ENCODE measurements around the gene DESI1.
"Not testable (repeated sequence)": the region's sequence is repeated elsewhere in the genome, so short reads cannot be mapped to it uniquely, and the experiment has no call there.

The DESI1 gene

DNA sequence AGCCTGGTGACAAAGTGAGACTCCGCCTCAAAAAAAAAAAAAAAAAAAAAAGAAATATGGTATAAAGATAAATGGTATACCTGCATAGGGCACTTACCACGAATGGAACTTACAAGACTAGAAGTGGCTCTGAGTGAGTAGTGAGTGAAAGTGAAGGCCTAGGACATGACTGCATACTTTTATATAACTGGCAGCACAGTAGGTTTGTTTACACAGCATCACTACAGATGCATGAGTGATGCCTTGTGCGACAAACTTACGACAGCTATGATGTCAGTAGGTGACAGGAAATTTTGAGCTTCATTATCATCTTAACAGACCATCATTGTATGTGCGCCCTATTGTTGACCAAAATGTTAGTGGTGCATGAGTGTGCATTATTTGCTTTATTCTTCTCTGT lies 17.9 kb upstream of the DESI1 start:
- in situ Hi-C loops (cut with HindIII; ENCODE audit: low pct_ligation_motif_present, low pct_unique_long_range_greater_than_20kb, low sequenced_read_pairs) = no loop called here
- no peak for DNase-seq

DNA sequence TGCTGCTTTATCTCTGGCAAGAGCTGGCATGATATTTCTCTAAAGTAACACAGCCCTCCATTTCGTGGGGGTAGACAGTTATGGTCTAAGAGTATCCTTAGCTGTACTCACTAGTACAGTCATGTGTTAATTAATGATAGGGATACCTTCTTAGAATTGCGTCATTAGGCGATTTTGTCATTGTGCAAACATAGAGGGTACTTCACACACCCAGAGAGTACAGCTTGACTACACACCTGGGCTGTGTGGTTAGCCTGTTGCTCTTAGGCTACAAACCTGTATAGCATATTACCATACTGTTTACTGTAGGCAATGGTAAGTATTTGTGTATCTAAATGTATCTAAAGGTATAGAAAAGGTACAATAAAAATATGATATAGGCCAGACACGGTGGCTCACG lies 17.3 kb upstream of the DESI1 start:
- in situ Hi-C loops (cut with HindIII; ENCODE audit: low pct_ligation_motif_present, low pct_unique_long_range_greater_than_20kb, low sequenced_read_pairs) = no loop called here
- DNase-seq = no peak

DNA sequence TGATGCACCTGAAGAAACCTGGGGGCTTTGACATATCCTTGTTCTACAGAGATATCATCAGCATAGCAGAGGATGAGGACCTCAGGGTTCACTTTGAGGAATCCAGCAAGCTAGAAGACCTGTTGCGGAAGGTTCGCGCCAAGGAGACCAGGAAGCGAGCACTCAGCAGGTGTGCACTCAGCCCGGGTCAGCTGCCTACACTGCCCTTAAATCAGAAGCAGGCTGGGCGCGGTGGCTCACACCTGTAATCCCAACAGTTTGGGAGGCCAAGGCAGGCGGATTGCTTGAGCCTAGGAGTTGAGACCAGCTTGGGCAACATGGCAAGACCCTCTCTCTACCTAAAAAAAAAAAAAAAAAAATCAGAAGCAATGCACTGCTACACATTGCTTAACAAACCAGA lies 16.8 kb upstream of the DESI1 start:
- in situ Hi-C loops (cut with HindIII; ENCODE audit: low pct_ligation_motif_present, low pct_unique_long_range_greater_than_20kb, low sequenced_read_pairs); DNase-seq: not testable (repeated sequence)

DNA sequence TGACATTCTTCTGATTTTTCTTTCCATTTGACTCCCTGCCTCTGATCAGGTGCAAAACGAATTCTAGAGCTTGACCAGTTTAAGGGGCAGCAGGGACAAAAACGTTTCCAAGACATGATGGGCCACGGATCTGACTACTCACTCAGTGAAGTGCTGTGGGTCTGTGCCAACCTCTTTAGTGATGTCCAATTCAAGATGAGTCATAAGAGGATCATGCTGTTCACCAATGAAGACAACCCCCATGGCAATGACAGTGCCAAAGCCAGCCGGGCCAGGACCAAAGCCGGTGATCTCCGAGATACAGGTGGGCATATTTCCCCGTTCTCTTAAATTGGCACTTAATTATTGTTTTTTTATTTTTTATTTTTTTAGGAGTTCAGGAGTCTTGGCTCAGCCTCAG lies 15.6 kb upstream of the DESI1 start:
- in situ Hi-C loops (cut with HindIII; ENCODE audit: low pct_ligation_motif_present, low pct_unique_long_range_greater_than_20kb, low sequenced_read_pairs) = no loop called here

DNA sequence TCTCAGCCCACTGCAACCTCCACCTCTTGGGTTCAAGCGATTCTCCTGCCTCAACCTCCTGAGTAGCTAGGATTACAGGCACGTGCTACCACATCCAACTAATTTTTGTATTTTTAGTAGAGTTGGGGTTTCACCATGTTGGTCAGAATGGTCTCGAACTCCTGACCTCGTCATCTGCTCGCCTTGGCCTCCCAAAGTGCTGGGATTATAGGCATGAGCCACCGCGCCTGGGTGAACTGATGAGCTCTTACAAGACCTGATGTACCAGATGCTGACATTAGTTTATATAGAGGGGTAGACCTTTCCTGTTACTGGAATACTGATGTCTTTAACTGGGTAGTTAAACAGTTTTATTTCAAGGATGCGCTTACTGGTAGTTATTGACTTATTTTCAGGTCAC lies 13.8 kb upstream of the DESI1 start:
- in situ Hi-C loops (cut with HindIII; ENCODE audit: low pct_ligation_motif_present, low pct_unique_long_range_greater_than_20kb, low sequenced_read_pairs); DNase-seq: not testable (repeated sequence)

More for the DNA sequence above, 15.6 kb upstream of the DESI1 start:
- peak; percentile 64 for DNase-seq

DNA sequence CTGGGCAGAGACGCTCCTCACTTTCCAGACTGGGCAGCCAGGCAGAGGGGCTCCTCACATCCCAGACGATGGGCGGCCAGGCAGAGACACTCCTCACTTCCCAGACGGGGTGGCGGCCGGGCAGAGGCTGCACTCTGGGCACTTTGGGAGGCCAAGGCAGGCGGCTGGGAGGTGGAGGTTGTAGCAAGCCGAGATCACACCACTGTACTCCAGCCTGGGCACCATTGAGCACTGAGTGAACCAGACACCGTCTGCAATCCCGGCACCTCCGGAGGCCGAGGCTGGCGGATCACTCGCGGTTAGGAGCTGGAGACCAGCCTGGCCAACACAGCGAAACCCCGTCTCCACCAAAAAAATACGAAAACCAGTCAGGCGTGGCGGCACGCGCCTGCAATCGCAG lies 10.8 kb upstream of the DESI1 start:
- DNase-seq; in situ Hi-C loops (cut with HindIII; ENCODE audit: low pct_ligation_motif_present, low pct_unique_long_range_greater_than_20kb, low sequenced_read_pairs): not testable (repeated sequence)

DNA sequence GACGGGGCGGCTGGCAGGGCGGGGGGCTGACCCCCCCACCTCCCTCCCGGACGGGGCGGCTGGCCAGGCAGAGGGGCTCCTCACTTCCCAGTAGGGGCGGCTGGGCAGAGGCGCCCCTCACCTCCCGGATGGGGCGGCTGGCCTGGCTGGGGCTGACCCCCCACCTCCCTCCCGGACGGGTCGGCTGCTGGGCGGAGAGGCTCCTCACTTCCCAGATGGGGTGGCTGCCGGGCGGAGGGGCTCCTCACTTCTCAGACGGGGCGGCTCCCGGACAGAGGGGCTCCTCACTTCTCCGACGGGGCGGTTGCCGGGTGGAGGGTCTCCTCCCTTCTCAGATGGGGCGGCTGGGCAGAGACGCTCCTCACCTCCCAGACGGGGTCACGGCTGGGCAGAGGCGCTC lies 10.3 kb upstream of the DESI1 start:
- DNase-seq; in situ Hi-C loops (cut with HindIII; ENCODE audit: low pct_ligation_motif_present, low pct_unique_long_range_greater_than_20kb, low sequenced_read_pairs): not testable (repeated sequence)

DNA sequence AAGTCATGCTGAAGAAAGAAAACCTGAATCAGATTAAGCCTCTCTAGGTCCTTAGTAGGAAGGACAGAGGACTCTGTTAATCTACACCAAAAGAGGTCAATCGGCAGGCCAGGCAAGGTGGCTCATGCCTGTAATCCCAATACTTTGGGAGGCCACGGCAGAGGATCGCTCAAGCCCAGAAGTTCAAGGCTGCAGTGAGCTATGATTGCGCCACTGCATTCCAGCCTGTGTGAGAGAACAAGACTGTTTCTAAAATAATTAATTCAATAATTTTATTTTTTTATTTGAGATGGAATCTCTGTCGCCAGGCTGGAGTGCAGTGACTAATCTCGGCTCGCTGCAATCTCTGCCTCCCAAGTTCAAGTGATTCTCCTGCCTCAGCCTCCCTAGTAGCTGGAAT lies 4.7 kb upstream of the DESI1 start:
- in situ Hi-C loops (cut with HindIII; ENCODE audit: low pct_ligation_motif_present, low pct_unique_long_range_greater_than_20kb, low sequenced_read_pairs) = no loop called here
- no peak for DNase-seq

DNA sequence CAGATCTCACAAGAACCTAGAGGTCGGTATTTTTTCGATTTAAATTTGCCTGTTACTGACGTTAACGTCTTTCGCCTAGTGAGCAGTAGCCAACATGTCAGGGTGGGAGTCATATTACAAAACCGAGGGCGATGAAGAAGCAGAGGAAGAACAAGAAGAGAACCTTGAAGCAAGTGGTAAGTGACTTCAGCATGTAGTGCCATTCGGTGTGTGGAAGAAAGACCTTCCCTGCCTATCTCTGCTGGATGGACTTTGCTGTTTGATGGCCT lies 1.0 kb upstream of the DESI1 start:
- no peak for DNase-seq
- in situ Hi-C loops (cut with HindIII; ENCODE audit: low pct_ligation_motif_present, low pct_unique_long_range_greater_than_20kb, low sequenced_read_pairs) = no loop called here

DNA sequence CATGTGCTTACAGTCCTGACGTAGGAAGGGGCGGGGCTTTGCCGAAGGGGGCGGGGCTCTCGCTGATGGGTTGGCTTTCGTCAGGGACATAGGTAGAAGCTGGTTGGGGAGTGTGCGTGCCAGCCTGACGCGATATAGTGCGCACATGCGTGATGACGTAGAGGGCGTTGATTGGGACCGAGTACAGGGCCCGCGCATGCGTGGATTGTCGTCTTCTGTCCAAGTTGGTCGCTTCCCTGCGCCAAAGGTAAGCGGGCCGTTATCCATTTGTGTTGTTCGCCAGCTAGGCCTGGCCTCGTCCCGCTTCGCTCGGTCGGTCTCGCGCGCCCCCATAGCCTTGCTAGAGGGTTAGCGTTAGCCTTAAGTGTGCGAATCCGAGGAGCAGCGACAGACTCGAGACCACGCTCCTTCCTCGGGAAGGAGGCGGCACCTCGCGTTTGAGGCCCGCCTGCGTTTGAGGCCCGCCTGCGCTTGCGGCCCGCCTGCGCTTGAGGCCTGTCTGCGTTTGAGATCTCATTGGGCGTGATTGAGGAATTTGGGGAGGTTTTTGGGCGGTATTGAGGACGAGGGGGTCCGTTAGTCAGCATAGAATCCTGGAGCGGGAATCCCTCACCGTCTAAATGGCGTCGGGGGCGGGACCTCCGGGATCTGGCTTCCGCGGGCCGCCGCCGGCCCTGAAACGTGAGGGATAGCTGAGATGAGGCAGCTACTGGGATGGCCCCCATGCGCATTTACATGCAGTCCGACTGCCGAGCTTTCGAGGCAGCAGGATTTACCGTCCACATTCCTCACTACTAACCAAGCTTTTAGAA lies 462 bp upstream of the DESI1 start, which contains the start of gene XRCC6:
XRCC6 (plus strand) TSS at position 197 of the 812 bp plus-strand sequence. CDS start 710 bp downstream, outside the sequence.
- in situ Hi-C loops (cut with HindIII; ENCODE audit: low pct_ligation_motif_present, low pct_unique_long_range_greater_than_20kb, low sequenced_read_pairs) = no loop called here

DNA sequence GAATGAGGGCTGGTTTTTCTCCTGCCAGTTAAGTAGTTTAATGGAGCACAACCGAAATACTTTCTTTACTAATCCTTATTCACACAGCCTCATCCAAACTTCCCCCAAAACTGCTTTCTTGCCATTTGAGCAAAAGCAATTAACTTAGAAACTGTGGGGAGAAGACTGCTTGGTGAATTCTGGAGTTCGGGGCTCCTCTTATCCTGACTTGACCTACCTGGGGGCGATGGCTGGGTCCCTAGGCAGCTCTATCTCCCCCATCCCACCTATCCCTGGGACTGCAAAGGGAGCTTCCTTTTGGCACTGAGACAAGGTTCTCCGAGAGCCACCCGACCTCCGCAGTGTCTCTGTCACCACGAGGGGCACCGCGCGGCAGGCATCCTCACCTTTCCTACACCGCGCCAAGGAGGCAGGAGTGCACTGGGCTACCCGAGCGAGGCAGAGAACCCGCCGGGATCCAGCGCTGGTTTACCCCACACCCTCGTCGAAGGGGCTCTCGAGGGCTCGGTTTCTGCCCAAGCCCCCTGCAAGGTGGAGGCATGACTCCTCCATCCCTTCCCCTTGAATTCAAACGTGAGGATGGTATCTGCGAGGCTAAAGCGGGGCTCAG lies 759 bp downstream of the DESI1 start:
- DNase-seq = peak; percentile 33
- in situ Hi-C loops (cut with HindIII; ENCODE audit: low pct_ligation_motif_present, low pct_unique_long_range_greater_than_20kb, low sequenced_read_pairs) = no loop called here

More for the DNA sequence above, 462 bp upstream of the DESI1 start, which contains the start of gene XRCC6:
- DNase-seq = peak; percentile 97

DNA sequence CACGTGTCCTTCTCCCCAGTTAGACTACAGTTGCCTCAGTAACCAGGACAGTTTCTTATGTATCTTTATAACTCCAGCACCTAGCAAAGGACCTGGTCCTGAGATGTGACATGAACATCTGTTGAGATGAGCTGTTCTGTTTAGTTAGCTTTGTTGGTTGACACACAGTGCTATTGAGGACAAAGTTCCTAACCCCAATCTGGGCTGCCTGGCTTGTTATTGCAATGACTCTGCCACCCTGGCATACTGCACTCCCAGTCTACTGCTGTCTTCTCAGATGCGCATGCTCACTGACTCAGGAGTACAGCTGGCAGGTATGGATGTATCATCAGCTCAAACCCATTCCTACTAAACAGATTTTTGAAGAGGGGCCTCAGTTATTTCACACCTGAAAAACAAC lies 7.4 kb downstream of the DESI1 start:
- in situ Hi-C loops (cut with HindIII; ENCODE audit: low pct_ligation_motif_present, low pct_unique_long_range_greater_than_20kb, low sequenced_read_pairs) = no loop called here
- DNase-seq = no peak

DNA sequence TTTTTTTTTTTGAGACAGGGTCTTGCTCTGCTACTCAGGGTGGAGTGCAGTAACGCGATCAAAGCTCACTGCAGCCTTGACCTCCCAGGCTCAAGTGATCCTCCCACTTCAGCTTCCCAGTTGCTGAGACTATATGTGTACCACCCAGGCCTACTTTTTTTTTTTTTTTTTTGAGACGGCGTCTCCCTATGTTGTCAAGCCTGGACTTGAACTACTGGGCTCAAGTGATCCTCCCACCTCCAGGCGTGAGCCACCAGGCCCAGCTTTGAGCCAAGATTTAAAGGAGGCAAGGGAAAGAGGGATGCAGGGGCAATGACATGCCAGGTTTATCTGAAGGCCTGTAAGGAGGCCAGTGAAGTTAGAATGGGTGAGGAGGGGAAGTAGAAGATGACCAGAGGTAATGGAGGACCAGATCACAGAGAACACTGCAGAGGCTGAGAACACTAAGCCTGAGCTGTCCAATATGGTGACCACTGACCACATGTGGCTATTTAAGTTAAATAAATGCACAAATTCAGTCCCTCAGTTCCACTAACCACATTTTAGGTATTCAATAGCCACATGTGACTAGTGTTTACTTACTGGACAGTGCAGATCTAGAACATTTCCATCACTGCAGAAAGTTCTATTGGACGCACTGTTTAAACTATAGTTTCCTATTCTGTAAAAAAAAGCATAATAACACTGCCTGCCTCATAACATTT lies 8.1 kb downstream of the DESI1 start:
- DNase-seq = no peak
- in situ Hi-C loops (cut with HindIII; ENCODE audit: low pct_ligation_motif_present, low pct_unique_long_range_greater_than_20kb, low sequenced_read_pairs) = no loop called here

DNA sequence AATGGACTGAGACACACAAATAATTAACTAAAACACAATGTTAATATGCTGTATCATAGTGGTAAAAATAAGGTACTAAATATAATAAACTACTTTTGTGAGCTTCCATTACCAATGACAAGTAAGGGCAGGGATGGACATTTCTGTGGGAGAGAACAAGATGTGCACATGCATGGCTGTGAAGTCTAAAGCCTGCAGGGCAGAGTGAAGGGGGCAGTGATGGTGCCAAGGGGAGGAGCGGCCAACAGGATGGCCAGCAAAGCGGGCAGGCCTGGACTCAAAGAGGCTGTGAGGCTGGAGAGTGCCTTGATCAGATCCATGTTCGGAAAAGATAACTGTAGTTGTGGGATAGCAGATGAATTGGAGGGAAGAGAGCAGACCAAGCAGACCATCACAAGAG lies 12.5 kb downstream of the DESI1 start:
- DNase-seq = no peak
- in situ Hi-C loops (cut with HindIII; ENCODE audit: low pct_ligation_motif_present, low pct_unique_long_range_greater_than_20kb, low sequenced_read_pairs) = no loop called here

DNA sequence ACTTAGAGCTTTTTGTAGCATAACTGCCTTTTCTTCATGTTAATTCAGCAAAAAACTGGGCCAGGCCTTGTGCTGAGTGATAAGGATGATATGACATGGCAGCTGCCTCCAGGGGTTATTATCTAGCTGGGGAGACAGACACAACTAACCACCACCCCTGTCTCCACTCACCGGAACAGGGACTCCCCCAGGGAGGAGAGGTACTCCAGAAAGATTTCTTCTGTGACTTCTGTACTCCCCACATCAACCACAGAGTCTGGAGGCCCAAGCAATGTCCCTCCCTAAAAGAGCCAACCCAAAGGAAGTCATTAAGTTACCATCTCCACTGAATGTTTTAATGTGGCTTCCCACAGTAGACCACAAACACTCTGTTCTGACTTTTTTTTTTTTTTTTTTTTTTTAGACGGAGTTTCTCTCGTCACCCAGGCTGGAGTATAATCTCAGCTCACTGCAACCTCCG lies 16.9 kb downstream of the DESI1 start:
- in situ Hi-C loops (cut with HindIII; ENCODE audit: low pct_ligation_motif_present, low pct_unique_long_range_greater_than_20kb, low sequenced_read_pairs) = no loop called here
- no peak for DNase-seq

DNA sequence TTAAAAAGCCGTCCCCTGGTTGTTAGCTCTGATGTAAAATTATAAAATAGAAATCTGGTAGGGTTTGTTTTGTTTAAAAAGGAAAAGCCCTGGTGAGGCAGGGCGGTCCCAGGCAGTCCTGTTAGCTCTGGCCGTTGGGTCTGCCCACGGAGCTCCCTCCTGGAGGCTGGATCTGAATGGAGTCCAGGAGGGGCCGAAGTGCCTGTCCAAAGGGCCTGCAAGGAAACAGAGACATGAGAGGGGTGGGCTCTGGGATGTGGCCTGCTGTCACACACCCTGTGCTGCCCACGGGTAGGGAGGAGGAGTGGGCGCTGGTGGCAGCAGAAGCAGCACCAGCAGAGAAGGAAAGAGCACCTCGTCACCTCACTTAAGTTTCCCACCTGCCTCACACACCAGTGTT lies 19.9 kb downstream of the DESI1 start:
- in situ Hi-C loops (cut with HindIII; ENCODE audit: low pct_ligation_motif_present, low pct_unique_long_range_greater_than_20kb, low sequenced_read_pairs) = no loop called here
- DNase-seq = no peak

DNA sequence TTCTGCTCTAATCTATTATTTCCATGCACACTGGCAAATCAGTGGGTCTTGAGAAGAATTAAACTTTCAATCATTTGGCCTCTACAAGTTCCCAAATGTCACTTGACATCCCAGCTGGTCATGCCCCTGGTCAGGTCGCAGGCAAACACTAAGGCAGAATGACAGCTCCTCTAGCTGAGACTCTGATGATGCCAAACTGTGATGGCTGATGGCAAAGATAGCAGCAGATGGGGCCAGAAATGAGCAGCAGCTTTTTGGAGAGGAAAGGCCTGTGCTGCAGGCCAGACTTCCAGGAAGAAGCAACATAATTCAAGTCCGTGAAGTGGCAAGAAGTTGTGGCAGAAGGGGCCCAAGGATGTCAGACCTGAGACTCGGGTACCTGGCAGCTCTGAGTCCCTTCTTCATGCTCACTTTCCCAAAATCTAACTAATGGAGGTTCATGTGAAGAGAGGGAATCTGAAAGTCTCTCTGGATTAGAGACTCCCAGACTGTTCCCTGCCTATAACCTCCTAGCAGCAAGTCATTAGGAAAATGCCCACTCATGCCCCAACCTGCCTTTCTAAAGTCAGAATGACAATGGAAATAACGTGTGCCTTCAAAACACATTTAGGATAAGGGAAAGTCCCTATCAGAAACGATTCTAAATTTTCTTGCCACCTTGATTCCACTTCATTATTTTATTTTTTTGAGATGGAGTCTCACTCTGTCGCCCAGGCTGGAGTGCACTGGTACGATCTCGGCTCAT lies 21.8 kb downstream of the DESI1 start:
- in situ Hi-C loops (cut with HindIII; ENCODE audit: low pct_ligation_motif_present, low pct_unique_long_range_greater_than_20kb, low sequenced_read_pairs) = no loop called here
- no peak for DNase-seq

DNA sequence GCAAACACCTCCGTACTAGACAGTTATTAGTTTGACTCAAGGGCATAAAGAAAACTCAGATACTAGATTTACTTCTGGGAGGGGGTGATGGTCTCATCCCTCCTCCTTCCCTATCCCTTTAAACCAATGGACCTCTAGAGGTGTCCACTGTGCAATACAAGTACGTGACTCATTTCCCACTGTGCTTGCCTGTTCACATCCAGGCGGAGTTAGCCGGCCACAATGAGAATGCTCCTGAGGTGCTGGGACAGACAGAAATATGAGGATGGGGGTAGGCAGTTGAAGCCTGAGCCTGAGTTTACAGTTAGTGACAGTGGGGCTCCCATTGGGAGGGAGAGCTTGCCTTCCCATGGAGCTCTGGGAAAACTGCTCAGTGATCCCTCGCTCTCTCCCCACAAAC lies 22.8 kb downstream of the DESI1 start:
- DNase-seq = peak; percentile 72
- in situ Hi-C loops (cut with HindIII; ENCODE audit: low pct_ligation_motif_present, low pct_unique_long_range_greater_than_20kb, low sequenced_read_pairs) = no loop called here

DNA sequence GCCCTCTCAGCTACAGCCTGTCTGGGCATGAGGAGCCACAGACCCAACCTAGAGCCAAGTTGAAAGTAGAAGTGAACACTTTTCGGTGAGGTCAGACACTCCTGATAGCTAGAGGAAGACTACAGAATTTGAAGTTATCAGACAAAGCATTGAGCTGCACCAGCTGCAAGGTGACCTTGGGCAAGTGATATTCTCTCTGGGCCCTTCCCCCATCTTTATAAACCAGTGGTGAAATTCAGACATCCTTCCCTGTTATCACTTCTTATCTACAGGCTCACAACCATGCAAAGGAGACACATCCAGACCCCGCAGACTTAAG lies 23.2 kb downstream of the DESI1 start:
- no peak for DNase-seq
- in situ Hi-C loops (cut with HindIII; ENCODE audit: low pct_ligation_motif_present, low pct_unique_long_range_greater_than_20kb, low sequenced_read_pairs) = no loop called here
